GM23248 (cell line): Measurements from ENCODE around the gene SETBP1.

ENCODE experiments used
- EZH2 ChIP-seq: fragments of 200-600 bp; sonication (generic); IDR thresholded peaks from 2 replicates; pipeline ENCODE4 v1.6.1; 2018; ENCODE audit warnings: antibody characterized with exemption, mild to moderate bottlenecking; ENCODE audit not compliant: insufficient read depth, poor library complexity, severe bottlenecking
- EZH2phosphoT487 ChIP-seq: fragments of 200-600 bp; sonication (generic); IDR thresholded peaks from 2 replicates; pipeline ENCODE4 v1.6.1; 2018; ENCODE audit warnings: antibody characterized with exemption, moderate library complexity, mild to moderate bottlenecking, low read depth; ENCODE audit not compliant: insufficient read depth

GRCh38 chr18:44643004-44643403 lies 37.7 kb upstream of the SETBP1 start:
- TF ChIP-seq EZH2phosphoT487, result no peak
- no peak for TF ChIP-seq EZH2
